GM23338 (cell line): Measurements from ENCODE around the gene PER1.
"Not testable (repeated sequence)": the region's sequence is repeated elsewhere in the genome, so short reads cannot be mapped to it uniquely, and the experiment has no call there.

Source experiments
- EZH2phosphoT487 ChIP-seq: fragments of 200-600 bp; sonication (generic); IDR thresholded peaks from one replicate; pipeline ENCODE4 v1.8.1; 2018; ENCODE audit warnings: antibody characterized with exemption; ENCODE audit not compliant: unreplicated experiment
- POLR2AphosphoS5 ChIP-seq: IDR thresholded peaks from 2 replicates; pipeline ENCODE4 v1.6.1; 2016; ENCODE audit warnings: antibody characterized with exemption, low read depth
- TF ChIP-seq, protein P1 (sequence below), 2 experiments: fragments of 200-600 bp in 1 of 2; sonication (generic) in 1 of 2; conservative IDR thresholded peaks; 2 replicates each; pipeline versions ENCODE4 v1.5.1 to v1.6.1; 2016 to 2017; ENCODE audit warnings: antibody characterized with exemption in 2 of 2, low read depth in 2 of 2, mild to moderate bottlenecking in 2 of 2, moderate library complexity in 1 of 2
- TF ChIP-seq, protein P2 (sequence below): IDR thresholded peaks from 2 replicates; pipeline ENCODE4 v1.6.1; 2016; ENCODE audit warnings: antibody characterized with exemption

DNA sequence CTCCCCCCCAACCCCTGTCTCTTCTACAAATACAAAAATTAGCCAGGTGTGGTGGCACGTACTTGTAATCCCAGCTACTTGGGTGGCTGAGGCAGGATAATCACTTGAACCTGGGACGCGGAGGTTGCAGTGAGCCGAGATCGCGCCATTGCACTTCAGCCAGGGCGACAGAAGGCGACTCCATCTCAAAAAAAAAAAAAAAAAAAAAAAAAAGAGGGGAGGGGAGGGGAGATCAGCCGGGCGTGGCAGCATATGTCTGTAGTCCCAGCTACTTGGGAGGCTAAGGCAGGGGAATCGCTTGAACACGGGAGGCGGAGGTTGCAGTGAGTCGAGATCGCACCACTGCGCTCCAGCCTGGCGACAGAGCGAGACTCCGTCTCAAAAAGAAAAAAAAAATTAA is 18.0 kb upstream of the PER1 start:
- TF ChIP-seq, protein P1, sequence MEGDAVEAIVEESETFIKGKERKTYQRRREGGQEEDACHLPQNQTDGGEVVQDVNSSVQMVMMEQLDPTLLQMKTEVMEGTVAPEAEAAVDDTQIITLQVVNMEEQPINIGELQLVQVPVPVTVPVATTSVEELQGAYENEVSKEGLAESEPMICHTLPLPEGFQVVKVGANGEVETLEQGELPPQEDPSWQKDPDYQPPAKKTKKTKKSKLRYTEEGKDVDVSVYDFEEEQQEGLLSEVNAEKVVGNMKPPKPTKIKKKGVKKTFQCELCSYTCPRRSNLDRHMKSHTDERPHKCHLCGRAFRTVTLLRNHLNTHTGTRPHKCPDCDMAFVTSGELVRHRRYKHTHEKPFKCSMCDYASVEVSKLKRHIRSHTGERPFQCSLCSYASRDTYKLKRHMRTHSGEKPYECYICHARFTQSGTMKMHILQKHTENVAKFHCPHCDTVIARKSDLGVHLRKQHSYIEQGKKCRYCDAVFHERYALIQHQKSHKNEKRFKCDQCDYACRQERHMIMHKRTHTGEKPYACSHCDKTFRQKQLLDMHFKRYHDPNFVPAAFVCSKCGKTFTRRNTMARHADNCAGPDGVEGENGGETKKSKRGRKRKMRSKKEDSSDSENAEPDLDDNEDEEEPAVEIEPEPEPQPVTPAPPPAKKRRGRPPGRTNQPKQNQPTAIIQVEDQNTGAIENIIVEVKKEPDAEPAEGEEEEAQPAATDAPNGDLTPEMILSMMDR (conservative IDR thresholded peaks at IDR 0.05; ENCODE audit: low read depth in 2 of 2) = not testable (repeated sequence)
- not testable (repeated sequence) for TF ChIP-seq EZH2phosphoT487, POLR2AphosphoS5
- TF ChIP-seq, protein P2, sequence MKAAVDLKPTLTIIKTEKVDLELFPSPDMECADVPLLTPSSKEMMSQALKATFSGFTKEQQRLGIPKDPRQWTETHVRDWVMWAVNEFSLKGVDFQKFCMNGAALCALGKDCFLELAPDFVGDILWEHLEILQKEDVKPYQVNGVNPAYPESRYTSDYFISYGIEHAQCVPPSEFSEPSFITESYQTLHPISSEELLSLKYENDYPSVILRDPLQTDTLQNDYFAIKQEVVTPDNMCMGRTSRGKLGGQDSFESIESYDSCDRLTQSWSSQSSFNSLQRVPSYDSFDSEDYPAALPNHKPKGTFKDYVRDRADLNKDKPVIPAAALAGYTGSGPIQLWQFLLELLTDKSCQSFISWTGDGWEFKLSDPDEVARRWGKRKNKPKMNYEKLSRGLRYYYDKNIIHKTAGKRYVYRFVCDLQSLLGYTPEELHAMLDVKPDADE = not testable (repeated sequence)
